Esophagus squamous epithelium (tissue), 4 donors: Measurements from ENCODE around the gene PREX1.

Experiments
- POLR2A ChIP-seq, 4 donors: fragments of 450-650 bp; IDR thresholded peaks; one replicate each; pipeline ENCODE4 v1.6.1; 2017; ENCODE audit warnings: antibody characterized with exemption in 4 of 4, mild to moderate bottlenecking in 4 of 4, moderate library complexity in 3 of 4
- TF ChIP-seq, protein P1 (sequence below), 6 experiments: fragments of 450-650 bp in 4 of 6; fragments of 200-600 bp in 2 of 6; sonication (generic) in 2 of 6; IDR thresholded peaks; one replicate each; pipeline ENCODE4 v1.5.1; 2016 to 2019; ENCODE audit warnings: antibody characterized with exemption in 6 of 6, mild to moderate bottlenecking in 4 of 6, moderate library complexity in 4 of 6

DNA sequence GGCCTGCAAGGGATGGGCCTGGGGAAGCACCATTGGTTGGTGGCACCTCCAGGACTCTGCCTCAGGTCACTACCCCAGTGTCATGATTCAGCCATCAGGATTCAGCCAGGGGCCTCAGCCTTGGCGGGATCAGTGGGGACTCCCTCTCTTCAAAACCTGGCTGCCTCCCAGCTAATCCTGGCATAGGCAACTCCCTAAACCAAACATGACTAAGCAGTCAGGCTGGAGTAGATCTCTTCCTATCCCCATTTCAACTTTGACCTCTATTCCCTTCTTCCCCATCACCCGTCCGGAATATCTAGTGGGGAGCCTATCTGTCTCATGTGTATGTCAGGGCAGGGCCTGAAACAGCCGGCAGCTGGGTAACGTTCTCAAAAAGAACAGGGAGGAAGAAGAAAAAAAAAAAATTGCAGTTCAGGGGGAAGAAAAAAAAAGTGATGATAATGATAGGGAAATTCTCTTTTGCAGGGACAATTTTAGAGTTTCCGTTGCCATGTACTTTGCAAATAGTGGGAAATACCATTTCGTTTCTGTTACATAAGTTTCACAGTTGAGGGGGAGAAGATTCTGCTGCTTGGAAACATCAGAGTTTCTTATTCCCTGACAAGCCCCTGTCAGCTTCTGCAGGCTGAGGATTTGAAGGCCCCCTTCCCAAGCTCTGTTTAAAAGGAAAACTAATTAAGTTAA is 4.1 kb upstream of the PREX1 start:
- TF ChIP-seq, protein P1, sequence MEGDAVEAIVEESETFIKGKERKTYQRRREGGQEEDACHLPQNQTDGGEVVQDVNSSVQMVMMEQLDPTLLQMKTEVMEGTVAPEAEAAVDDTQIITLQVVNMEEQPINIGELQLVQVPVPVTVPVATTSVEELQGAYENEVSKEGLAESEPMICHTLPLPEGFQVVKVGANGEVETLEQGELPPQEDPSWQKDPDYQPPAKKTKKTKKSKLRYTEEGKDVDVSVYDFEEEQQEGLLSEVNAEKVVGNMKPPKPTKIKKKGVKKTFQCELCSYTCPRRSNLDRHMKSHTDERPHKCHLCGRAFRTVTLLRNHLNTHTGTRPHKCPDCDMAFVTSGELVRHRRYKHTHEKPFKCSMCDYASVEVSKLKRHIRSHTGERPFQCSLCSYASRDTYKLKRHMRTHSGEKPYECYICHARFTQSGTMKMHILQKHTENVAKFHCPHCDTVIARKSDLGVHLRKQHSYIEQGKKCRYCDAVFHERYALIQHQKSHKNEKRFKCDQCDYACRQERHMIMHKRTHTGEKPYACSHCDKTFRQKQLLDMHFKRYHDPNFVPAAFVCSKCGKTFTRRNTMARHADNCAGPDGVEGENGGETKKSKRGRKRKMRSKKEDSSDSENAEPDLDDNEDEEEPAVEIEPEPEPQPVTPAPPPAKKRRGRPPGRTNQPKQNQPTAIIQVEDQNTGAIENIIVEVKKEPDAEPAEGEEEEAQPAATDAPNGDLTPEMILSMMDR (IDR thresholded peaks at IDR 0.05) = no peak
- TF ChIP-seq POLR2A (IDR thresholded peaks at IDR 0.05) = no peak
